ENCODE measurements around the gene HSDL2.
"Not testable (repeated sequence)": the region's sequence is repeated elsewhere in the genome, so short reads cannot be mapped to it uniquely, and the experiment has no call there.

The HSDL2 gene

GRCh38 chr9:112367465-112367864 is 12.4 kb upstream of the HSDL2 start:
- DNase-seq, result no peak

- no peak for DNase-seq
Measured at GRCh38 chr9:112369817-112370216, 10.1 kb upstream of the HSDL2 start.

GRCh38 chr9:112371060-112371459 is 8.8 kb upstream of the HSDL2 start:
- no peak for DNase-seq

- DNase-seq, result not testable (repeated sequence)
Measured at GRCh38 chr9:112373666-112374065, 6.2 kb upstream of the HSDL2 start.

- DNase-seq, result not testable (repeated sequence)
Measured at GRCh38 chr9:112374232-112374631, 5.7 kb upstream of the HSDL2 start.

GRCh38 chr9:112375361-112375760 is 4.5 kb upstream of the HSDL2 start:
- DNase-seq, result no peak

- no peak for DNase-seq
Measured at GRCh38 chr9:112377087-112377486, 2.8 kb upstream of the HSDL2 start.

GRCh38 chr9:112377684-112378327 is 2.1 kb upstream of the HSDL2 start:
- DNase-seq, result no peak

GRCh38 chr9:112378328-112379176 is 1.4 kb upstream of the HSDL2 start:
- DNase-seq, result no peak

- DNase-seq, result peak; percentile 94
Measured at GRCh38 chr9:112379177-112380101, 469 bp upstream of the HSDL2 start.

- peak; percentile 5 for DNase-seq
Measured at GRCh38 chr9:112380825-112381221, 915 bp downstream of the HSDL2 start.

GRCh38 chr9:112382066-112382465 is 2.2 kb downstream of the HSDL2 start:
- DNase-seq, result no peak

- DNase-seq, result no peak
Measured at GRCh38 chr9:112382501-112383364, 2.8 kb downstream of the HSDL2 start.

- no peak for DNase-seq
Measured at GRCh38 chr9:112384219-112384618, 4.3 kb downstream of the HSDL2 start.

- DNase-seq, result no peak
Measured at GRCh38 chr9:112384690-112385089, 4.8 kb downstream of the HSDL2 start.

GRCh38 chr9:112387115-112387514 is 7.2 kb downstream of the HSDL2 start:
- no peak for DNase-seq

GRCh38 chr9:112389897-112390296 is 10.0 kb downstream of the HSDL2 start:
- DNase-seq, result not testable (repeated sequence)

GRCh38 chr9:112391936-112392560 is 12.1 kb downstream of the HSDL2 start:
- not testable (repeated sequence) for DNase-seq

GRCh38 chr9:112393146-112393545 is 13.2 kb downstream of the HSDL2 start:
- not testable (repeated sequence) for DNase-seq

GRCh38 chr9:112396416-112396815 is 16.5 kb downstream of the HSDL2 start:
- DNase-seq, result no peak

- no peak for DNase-seq
Measured at GRCh38 chr9:112396872-112397271, 17.0 kb downstream of the HSDL2 start.

Measured in central memory CD4-positive, alpha-beta T cell (primary cell).